ENCODE measurements around the gene RDH13.

DNA sequence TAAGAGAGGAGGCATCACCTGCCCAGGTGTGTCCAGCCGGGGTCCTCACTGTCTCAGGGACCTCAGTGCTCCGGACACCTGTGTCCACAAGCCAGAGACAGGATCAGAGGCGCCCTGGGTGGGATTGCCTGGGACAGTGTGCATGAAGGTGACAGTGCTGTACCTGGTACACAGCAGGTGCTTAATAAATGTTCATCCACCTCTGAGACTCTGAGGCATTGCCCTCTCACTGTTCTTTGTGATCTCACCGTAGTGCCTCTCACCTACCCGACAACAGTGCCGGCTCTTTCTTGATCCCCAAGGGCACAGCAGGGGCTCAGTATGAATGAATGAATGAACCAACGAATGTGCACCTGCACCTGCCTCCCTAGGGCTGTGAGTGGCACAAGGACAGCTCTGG lies 9.2 kb downstream of the RDH13 start:
- TF ChIP-seq, protein P1, sequence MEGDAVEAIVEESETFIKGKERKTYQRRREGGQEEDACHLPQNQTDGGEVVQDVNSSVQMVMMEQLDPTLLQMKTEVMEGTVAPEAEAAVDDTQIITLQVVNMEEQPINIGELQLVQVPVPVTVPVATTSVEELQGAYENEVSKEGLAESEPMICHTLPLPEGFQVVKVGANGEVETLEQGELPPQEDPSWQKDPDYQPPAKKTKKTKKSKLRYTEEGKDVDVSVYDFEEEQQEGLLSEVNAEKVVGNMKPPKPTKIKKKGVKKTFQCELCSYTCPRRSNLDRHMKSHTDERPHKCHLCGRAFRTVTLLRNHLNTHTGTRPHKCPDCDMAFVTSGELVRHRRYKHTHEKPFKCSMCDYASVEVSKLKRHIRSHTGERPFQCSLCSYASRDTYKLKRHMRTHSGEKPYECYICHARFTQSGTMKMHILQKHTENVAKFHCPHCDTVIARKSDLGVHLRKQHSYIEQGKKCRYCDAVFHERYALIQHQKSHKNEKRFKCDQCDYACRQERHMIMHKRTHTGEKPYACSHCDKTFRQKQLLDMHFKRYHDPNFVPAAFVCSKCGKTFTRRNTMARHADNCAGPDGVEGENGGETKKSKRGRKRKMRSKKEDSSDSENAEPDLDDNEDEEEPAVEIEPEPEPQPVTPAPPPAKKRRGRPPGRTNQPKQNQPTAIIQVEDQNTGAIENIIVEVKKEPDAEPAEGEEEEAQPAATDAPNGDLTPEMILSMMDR (IDR thresholded peaks at IDR 0.05): no peak
- TF ChIP-seq POLR2AphosphoS5 (IDR thresholded peaks at IDR 0.05; ENCODE audit: insufficient read depth in 1 of 2, low read depth in 1 of 2) (no peak), POLR2A (IDR thresholded peaks at IDR 0.05) (no peak)

Data from vagina (tissue), 2 donors.